Activated CD8-positive, alpha-beta memory T cell treated with anti-CD3 and anti-CD28 coated beads, Interleukin-2, amount 50 U/mL, for 24 hours (primary cell): ENCODE measurements around the gene MTMR10.

Experiments
- DNase-seq: peaks from one replicate; pipeline ENCODE4 v3.0.0-alpha.2; 2020; ENCODE audit errors: extremely low read depth

MTMR10 gene

DNA sequence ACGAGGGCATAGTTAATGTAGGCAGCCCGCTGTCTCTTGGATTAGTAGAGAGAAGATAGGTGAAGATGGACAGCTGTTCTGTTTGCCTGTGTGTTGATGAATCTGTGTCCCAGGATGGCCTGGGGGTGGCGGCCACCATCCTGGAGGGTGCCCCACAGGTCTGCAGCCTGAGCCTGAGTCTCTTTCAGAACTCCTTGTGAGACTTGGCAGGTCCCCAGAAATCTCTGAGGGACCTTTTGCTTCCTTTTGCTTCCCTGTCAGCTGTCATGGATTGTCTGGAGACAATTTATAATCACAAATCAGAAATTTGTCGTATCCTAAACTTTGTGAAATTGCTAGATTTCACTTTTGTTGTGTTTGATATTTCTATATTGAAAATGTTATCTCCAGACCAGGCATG, 70.3 kb downstream of the MTMR10 start:
- no peak for DNase-seq

DNA sequence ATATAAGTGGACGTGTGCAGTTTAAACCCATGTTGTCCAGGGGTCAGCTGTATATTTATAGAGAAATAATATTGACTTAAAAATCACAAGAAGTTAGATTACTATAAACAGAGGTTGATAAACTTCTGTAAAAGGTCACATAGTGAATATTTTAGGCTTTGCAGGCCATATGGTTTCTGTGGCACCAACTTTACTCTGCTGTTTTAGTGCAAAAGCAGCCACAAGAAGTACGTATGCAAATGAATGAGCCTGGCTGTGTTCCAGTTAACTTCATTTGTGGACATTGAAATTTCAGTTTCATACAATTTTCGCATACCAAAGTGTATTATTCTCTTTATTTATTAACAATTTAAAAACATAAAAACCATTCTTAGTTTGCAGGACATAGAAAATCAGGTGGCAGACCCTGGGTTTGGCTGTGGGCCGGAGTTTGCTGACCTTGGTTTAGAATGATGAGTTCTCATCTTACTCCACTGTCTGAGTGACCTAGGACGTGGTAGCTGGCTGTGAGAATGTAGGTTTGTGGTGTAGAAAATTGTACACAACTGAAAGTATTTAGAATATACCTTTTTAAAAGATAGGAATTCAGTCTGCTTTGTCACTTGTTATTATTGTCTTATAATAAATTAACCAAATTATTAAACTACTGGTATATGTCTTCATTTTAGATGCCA, 71.4 kb downstream of the MTMR10 start:
- no peak for DNase-seq

DNA sequence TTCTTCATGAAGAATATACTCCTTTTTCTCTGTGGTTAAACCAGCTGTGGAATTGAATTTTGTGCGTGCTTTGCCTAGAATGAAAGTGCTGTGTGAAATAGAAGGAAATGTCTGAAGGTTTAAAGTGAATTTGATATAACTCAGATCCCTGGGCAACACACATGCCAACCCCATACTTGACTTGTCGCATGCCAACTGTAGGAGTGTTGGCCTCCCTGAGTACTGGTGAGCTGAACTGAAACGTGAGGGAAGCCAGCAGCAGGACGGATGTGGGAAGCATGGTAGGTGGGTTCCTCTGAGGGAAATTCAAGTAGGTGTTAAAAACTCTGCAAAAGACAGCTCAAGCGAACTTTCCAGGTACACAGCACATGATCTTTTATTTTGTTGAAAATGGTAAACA, 73.1 kb downstream of the MTMR10 start:
- DNase-seq: no peak

DNA sequence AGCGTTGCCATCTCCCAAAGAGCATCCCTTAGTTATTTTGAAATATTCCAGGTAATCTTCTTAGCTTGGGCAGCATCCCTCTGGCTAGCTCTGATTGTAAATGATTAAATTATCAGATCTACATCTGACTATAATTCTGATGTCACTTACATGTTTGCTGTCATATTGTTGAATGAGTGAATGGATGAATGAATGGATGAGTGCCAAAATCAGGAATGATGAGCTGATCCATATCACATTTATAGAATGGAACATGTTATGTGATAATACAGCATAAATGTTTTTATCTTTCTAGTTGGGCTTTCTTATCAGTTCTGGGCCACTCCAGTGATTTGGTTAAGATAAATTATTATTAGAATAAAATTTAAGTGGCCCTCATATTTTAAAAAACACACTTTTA, 73.8 kb downstream of the MTMR10 start:
- no peak for DNase-seq

DNA sequence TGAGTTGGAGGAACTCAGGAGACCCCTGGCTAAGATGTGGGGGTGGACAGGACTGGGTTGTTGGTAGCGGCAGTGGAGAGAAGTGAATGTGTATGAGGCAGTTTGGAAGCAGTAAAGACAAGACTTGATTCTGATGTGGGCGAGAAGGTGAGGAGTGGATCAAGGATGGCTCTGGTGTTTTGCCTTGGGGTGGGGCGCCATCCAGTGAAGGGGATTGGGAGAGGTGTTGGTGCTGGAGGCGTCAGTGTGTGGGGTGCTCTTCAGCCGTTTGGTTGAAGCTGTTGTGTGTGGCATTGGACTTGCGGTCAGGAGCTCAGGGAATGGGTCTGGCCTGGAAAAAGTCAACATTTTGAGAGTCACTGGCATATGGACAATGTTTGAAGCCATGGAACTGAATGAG, 74.4 kb downstream of the MTMR10 start:
- DNase-seq: no peak

DNA sequence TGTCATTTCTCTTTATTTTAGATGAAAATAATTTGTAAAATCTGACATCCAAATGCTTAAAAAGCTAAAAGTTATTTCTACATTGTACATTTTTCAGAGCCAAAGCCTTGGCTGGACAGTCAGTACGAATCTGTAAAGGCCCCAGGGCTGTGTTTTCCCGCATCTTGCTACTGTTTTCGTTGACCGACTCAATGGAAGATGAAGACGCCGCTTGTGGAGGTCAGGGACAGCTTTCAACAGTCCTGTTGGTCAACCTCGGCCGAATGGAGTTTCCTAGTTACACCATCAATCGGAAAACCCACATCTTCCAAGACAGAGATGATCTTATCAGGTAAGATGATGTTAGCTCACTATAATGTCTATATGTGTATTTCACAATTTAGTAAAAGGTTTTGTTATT, 77.7 kb downstream of the MTMR10 start:
- no peak for DNase-seq

DNA sequence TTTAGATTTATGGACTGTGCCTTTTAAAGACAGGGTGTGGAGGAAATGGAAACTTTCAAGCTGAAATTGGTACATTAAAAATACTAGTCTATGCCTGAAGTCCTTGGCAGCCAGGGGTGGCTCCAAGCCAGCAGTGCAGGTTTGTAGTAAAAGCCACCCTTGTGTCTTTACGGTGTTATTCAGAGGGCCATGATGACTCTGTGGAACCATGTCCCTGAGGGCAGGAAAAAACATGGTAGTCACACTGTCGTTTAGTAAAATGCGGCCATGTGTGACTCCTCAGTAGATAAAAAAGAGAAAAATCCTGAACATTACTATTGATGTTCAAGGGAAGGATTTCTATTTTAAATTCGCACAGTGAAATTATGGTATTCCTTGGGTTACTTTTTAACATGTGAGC, 85.1 kb downstream of the MTMR10 start:
- DNase-seq: no peak

DNA sequence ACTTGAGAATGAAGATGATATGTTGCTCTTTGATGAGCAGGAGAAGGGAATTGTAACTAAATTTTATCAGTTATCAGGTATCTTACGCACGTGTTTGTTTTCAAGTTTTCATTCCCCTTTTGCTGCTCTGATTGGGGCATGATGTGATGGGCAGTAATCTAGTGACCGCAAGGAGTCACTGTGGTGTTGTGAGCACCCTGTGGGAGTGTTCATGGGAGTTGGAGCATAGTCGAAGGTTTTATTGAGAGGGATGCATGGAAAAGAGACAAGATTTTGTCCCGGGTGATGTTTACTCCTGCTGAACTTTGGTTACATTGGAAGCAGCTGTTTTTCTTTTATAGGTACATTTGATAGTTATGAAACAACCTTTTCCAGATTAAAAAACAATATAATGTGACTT, 85.6 kb downstream of the MTMR10 start:
- DNase-seq: no peak

DNA sequence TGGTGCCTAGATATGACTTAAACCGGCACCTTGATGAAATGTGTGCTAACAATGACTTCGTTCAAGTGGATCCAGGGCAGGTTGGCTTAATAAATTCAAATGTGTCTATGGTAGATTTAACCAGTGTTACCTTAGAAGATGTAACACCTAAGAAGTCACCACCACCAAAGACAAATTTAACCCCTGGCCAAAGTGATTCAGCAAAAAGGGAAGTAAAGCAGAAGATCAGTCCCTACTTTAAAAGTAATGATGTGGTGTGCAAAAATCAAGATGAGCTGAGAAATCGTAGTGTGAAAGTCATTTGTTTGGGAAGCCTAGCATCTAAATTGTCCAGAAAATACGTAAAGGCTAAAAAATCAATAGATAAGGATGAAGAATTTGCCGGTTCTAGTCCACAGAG, 86.6 kb downstream of the MTMR10 start:
- no peak for DNase-seq

DNA sequence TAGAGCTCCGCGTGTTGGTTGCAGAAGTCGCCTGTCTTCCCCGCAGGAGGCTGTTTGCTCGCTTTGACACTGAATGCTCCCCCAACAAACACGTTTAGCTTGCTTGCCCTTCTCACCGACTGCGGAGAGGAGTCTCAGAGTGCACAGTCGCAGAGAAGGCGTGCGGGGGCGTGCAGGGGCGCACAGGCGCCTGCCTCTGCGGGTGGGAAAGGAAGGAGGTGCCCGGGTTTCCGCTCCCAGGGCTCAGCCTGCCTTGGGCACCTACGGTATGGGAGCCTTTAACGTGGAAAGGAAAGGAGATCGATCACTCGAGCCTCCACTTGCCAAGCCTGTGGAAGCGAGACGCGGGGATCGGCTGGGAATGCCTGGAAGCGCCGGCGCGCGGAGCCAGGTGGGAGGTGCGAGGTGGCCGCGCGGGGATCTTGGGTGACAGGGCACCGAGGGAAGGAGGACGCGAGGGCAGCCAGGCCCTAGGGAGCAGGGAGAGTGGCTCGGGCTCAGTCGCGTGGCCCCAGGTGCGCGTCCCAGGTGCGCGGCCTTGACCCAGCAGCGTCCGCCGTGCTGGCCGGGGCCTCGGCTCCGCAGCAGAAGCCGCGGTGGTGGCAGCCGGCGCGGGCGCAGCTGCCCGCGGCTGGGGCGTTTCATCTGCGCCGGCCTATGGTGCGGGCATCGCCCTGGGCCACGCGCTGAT, 87.8 kb downstream of the MTMR10 start, which contains the start of gene FAN1:
TSS of gene FAN1 (plus strand) at position 419 of the 691 bp plus-strand sequence. CDS start 749 bp downstream, outside the sequence.
- DNase-seq: peak; percentile 60

DNA sequence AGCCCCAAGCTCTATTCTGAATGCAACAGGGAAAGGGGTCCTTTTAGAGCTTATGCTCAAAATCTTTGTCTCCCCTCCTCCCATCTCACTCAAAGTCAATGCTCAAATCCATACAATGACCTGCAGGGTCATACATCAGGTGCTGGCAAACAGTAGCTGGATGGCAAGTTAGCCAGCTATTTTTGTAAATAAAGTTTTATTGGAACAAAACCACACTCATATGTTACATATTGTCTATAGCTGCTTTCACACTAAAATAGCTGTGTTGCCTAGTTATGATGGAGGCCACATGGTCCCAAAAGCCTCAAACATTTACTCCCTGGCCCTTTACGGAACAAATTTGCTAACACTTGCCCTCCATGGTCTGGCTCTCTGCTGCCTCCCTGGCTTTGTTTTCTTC, 89.5 kb downstream of the MTMR10 start:
- no peak for DNase-seq

DNA sequence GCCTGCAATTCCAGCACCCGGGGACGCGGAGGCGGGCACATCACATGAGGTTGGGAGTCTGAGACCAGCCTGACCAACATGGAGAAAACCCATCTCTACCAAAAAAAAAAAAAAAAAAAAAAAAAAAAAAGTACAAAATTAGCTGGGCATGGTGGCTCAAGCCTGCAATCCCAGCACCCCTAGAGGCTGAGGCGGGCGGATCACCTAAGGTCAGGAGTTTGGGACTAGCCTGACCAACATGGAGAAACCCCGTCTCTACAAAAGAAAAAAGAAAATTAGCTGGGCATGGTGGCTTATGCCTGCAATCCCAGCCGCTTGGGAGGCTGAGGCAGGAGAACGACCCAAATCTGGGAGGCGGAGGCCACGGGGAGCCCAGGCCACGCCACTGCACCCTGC, 95.2 kb downstream of the MTMR10 start:
- no peak for DNase-seq

DNA sequence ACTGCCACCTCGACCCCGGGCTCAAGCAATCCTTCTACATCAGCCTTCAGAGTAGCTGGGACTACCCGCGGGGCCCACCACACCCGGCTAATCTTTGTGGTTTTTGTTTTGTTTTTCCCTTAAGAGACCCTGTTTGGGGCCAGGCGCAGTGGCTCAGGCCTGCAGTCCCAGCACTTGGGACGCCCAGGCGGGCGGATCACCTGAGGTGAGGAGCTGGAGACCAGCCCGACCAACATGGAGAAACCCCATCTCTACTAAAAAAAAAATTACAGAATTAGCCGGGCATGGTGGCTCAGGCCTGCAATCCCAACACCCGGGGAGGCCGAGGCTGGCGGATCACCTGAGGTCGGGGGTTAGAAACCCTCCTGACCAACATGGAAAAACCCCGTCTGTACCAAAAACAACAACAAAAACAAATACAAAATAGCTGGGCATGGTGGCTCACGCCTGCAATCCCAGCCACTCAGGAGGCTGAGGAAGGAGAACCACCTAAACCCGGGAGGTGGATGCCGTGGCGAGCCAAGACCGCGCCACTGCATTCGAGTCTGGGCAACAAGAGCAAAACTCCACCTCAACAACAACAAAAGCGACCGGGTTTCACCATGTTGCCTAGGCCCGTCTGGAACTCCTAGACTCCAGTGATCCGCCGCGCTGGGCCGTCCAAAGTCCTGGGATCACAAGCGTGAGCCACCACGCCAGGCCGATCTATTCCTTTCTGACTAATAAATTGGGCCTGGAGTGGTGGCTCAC, 95.8 kb downstream of the MTMR10 start:
- no peak for DNase-seq

DNA sequence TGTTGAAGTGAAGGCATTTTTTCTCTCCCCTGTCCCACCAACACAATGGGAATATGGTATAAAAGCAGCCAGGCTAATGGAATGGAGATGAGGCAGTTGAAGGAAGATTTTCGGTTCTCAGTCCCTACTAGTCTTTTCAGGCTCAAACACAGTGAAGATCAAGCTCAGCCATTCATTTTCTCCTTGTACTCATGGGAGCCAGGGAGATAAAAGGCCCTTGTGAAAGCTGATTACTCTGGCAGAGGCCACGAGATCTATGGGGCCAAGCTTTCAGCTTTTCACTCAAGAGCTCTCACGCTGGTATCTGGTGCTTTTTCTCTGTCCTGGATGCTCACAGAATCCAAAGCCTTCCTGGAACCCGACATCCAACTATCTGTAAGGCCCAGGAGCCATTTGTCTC, 102.2 kb downstream of the MTMR10 start:
- DNase-seq: no peak
